ENCODE results near the gene GJD4.

GRCh38 chr10:35563261-35563891 lies 41.8 kb upstream of the GJD4 start:
- no peak for TF ChIP-seq ZNF274 (IDR thresholded peaks at IDR 0.05; ENCODE audit: low read depth, low read length)
- no peak for TF ChIP-seq SUZ12 (IDR thresholded peaks at IDR 0.05; ENCODE audit: extremely low read depth, insufficient read depth, insufficient read length)
- no peak for TF ChIP-seq YY1 (IDR thresholded peaks at IDR 0.05; ENCODE audit: insufficient read depth, insufficient read length)
